ENCODE results near the gene PHACTR1. TPM values are rescaled to one million over a fixed set of nuclear protein-coding genes. Genes with fewer than 3 reads are reported as not detected.

The PHACTR1 gene
- total and polyA plus RNA-seq, 9 of the 15 experiments (the other 6 are each of a cell fraction or from before 2014, with no cell fraction given), result 11.5 to 32.6 (median 22.0) TPM

- no peaks in the 10 kb centered on the region for H4K20me1 ChIP-seq (replicated peaks; ENCODE audit: control insufficient read depth, insufficient read depth, low read length)
- in situ Hi-C loops (cut with MboI) (no loop called here), intact Hi-C loops (cut with micrococcal nuclease) (no loop called here)
- H2AFZ ChIP-seq (ENCODE audit: low read depth, low read length), result no peak overlapping the region
- no peak for DNase-seq (ENCODE audit: extremely low read depth in 1 of 4, low spot score in 3 of 4)
- no peaks in the 10 kb centered on the region for H3K4me1 ChIP-seq (replicated peaks in 1 of 2; ENCODE audit: control insufficient read depth in 2 of 2, insufficient read depth in 2 of 2, low read length in 2 of 2)
- H3K9me1 ChIP-seq (ENCODE audit: control insufficient read depth, insufficient read depth, low read length), result no peaks in the 10 kb centered on the region
- no peak for FAIRE-seq
- H3K4me3 ChIP-seq, result no peak overlapping the region
- ATAC-seq, result no peak
- CTCF ChIA-PET (ENCODE audit: low intra/inter-chr PET ratio), result no interaction called here
- BruUV-seq (replicated peaks), result no TSS peak
- POLR2A ChIA-PET, result interaction anchor here (0.7 to 0.9 kb wide), 2 partner anchors 15 to 30 kb away, joined by 3 read pairs; no protein-coding TSS in a partner anchor
- H3K27ac ChIP-seq (ENCODE audit: extremely low read depth, low read depth, low read length), result no peak overlapping the region
- 0% methylated on average over 5 of the region's 5 CpGs for WGBS (ENCODE audit: insufficient coverage, low coverage, missing lambda C conversion rate)
- no peak overlapping the region for H3K4me2 ChIP-seq (ENCODE audit: insufficient read depth, low read length)
- H3K9me3 ChIP-seq (replicated peaks; ENCODE audit: control insufficient read depth, insufficient read depth, low read depth, low read length), result no peaks in the 10 kb centered on the region
- no peaks in the 10 kb centered on the region for H3K27me3 ChIP-seq (ENCODE audit: control insufficient read depth in 2 of 2, insufficient read depth in 2 of 2, low read length in 2 of 2)
- no peak overlapping the region for H3K9ac ChIP-seq (ENCODE audit: insufficient read depth in 1 of 2, low read depth in 2 of 2, low read length in 2 of 2)
- H3K79me2 ChIP-seq (ENCODE audit: control insufficient read depth, insufficient read depth, low read length), result no peaks in the 10 kb centered on the region
- H3K36me3 ChIP-seq (ENCODE audit: control insufficient read depth, insufficient read depth, low read length), result no peaks in the 10 kb centered on the region
- TF ChIP-seq ZNF436 (CRISPR knock-in tag; IDR thresholded peaks at IDR 0.05), result no peak
- no peak for TF ChIP-seq BRF1 (IDR thresholded peaks at IDR 0.05; ENCODE audit: borderline replicate concordance, extremely low read depth, insufficient read length)
- TF ChIP-seq ZBTB40 (IDR thresholded peaks at IDR 0.05), result no peak
- no peak for TF ChIP-seq ZBTB40 (CRISPR knock-in tag; IDR thresholded peaks at IDR 0.05)
- TF ChIP-seq ZNF586 (CRISPR knock-in tag; conservative IDR thresholded peaks at IDR 0.05), result no peak
- no peak for TF ChIP-seq NBN (IDR thresholded peaks at IDR 0.05; ENCODE audit: low read depth)
- TF ChIP-seq ZNF124 (CRISPR knock-in tag; IDR thresholded peaks at IDR 0.05), result no peak
- TF ChIP-seq STAG1 (CRISPR knock-in tag; IDR thresholded peaks at IDR 0.05; ENCODE audit: borderline replicate concordance), result no peak
- TF ChIP-seq TAL1 (IDR thresholded peaks at IDR 0.05), result no peak
- no peak for TF ChIP-seq ZNF717 (CRISPR knock-in tag; IDR thresholded peaks at IDR 0.05)
- TF ChIP-seq CEBPG (CRISPR knock-in tag; IDR thresholded peaks at IDR 0.05), result no peak
- no peak for TF ChIP-seq CEBPG (tag; conservative IDR thresholded peaks at IDR 0.05 in 1 of 2, IDR thresholded peaks at IDR 0.05 in 1 of 2)
- no peak for TF ChIP-seq RUNX1 (IDR thresholded peaks at IDR 0.05; ENCODE audit: low read depth)
- no peak for TF ChIP-seq IRF2 (CRISPR knock-in tag; IDR thresholded peaks at IDR 0.05)
- no peak for TF ChIP-seq RBBP5 (IDR thresholded peaks at IDR 0.05; ENCODE audit: borderline replicate concordance, insufficient read depth, low read length, poor library complexity, severe bottlenecking)
- TF ChIP-seq POLR2G (IDR thresholded peaks at IDR 0.05; ENCODE audit: low read depth, low read length), result no peak
Measured at GRCh38 chr6:12785301-12785700, 68.7 kb downstream of the PHACTR1 start.
